GM10266 (cell line): ENCODE measurements around the gene POU4F1.
A peak's percentile ranks its signal among the peaks of the same experiment; 100 is the strongest.

Experiments used
- DNase-seq: peaks from one replicate; pipeline ENCODE4 v3.0.0; 2012; ENCODE audit errors: extremely low spot score
- TF ChIP-seq, protein P1 (sequence below): IDR thresholded peaks from 2 replicates; pipeline ENCODE4 v1.5.1; 2012; ENCODE audit warnings: mild to moderate bottlenecking, low read depth; ENCODE audit not compliant: control insufficient read depth, insufficient read depth; ENCODE audit errors: missing control alignments

Gene POU4F1

DNA sequence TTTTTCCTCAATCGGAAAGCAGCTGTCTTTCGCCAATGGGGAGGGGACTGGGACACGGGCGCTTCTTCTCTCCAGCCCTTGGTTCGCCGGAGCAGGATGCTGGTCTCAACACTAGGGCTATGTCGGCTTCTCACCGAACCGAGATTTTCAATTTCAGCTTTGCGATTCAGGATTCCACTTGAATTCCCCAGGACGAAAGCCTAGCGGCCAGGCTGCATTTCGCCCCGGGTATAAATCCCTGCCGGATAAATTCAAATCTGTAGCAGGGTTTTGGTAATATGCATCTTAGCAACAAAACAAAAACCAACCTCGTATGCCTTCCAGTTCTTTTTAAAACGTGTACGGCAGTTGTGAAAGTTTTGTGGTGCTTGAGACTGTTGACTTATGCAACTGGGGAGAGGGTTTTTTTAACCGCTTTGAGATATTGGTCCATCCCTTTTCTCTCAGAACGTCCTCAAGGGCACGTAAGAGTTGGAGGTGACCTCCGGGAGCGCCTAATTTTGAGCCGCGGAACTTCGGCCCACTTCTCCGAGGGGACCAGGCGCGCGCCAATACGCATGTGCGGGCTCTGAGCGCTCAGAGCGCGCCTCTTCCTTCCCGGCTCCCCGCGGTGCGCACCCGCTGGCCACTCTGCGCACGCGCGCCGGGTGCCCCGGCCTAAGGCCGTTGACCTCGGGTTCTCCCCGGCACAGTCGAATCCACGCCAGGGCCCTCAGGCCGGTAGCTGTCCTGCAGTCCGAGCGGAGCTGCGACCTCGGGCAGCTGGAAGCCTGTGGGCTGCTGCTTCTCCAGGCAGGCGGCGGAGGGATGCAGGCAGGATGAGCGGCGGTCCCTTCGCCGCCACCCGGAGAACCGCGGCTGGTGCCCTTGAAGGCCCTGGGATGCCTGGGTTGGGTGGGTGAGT lies 7.6 kb downstream of the POU4F1 start:
- peak; percentile 88 for DNase-seq
- TF ChIP-seq, protein P1, sequence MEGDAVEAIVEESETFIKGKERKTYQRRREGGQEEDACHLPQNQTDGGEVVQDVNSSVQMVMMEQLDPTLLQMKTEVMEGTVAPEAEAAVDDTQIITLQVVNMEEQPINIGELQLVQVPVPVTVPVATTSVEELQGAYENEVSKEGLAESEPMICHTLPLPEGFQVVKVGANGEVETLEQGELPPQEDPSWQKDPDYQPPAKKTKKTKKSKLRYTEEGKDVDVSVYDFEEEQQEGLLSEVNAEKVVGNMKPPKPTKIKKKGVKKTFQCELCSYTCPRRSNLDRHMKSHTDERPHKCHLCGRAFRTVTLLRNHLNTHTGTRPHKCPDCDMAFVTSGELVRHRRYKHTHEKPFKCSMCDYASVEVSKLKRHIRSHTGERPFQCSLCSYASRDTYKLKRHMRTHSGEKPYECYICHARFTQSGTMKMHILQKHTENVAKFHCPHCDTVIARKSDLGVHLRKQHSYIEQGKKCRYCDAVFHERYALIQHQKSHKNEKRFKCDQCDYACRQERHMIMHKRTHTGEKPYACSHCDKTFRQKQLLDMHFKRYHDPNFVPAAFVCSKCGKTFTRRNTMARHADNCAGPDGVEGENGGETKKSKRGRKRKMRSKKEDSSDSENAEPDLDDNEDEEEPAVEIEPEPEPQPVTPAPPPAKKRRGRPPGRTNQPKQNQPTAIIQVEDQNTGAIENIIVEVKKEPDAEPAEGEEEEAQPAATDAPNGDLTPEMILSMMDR = no peak

DNA sequence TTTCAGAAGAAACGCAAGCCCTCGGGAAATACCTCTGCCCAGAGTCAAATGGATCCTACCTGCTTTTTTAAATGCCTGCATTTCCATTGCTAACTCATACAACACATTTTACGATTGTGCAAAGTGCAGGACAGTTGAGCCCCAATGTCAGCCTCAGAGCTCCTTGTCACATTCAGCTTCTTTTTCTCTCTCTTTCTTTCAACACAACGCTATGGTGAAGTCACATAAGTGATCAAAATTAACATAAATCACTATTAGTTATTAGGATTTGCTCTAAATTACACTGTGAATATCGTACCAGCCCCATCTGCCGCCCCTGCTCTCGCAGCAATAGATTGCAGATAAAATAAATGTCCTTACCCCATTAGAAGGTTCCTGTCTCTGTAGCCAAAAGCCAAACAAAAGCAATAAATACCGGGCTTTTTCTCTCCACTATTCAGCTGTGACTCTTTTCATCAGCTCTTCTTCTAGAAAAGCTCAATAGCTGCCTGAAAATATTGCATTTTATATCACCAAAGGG lies 8.8 kb downstream of the POU4F1 start:
- TF ChIP-seq, protein P1 = no peak
- no peak for DNase-seq

DNA sequence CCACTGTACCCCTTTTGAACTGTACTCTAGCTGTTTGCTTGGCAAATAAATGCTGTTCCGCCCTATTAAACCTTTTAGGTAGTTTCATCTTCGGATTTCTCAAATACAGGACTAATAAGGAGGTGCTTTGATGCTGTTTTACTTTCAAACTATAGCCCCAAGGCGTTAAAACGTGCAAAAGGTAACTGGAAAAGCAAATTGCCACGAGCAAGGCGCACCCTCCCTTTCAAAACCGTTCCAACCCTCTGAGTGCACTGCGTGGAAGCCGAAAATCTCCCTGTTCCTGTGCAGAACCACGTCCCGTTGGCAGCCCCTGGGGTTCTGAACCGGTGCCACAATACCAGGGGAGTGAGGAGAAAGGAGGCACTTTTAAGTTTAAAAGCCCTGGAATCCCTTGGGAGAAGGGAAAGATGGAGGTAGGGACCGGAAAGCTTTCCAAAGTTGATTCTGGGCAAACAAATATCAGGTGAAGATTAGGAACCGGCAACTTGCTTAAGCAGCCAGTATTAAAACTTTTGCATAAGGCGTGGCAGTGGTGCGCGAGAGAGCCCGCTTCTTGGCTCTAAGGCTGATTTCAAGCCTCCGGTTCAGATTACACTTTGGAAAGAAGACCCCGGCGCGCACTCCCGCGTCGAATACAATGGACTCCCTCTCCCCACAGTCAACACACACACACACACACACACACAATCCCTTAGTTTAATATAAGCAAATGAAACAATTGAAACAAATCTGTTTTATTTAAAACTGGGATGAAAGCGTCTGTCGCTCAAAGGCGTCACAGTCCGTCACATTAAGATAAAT lies 9.5 kb downstream of the POU4F1 start:
- DNase-seq = no peak
- TF ChIP-seq, protein P1 = no peak

DNA sequence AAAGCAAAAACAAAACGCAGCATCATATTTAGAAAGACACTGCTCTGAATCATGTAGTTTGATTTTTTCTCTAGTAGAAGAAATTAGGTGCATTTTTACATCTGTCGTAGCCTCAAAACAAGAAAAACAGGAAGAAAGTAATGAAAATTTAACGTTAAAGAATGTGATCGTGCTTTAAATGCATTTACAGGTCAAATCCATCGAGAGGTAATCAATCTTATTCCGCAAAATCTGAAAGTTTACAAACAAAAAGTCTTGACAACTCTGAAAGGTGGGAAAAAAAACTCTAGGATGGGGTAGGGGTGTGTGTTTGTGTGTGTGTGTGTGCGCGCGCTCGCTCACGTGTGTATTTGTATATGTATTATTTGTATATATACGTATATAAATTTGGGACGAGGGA lies 10.2 kb downstream of the POU4F1 start:
- DNase-seq = no peak
- TF ChIP-seq, protein P1 = no peak

DNA sequence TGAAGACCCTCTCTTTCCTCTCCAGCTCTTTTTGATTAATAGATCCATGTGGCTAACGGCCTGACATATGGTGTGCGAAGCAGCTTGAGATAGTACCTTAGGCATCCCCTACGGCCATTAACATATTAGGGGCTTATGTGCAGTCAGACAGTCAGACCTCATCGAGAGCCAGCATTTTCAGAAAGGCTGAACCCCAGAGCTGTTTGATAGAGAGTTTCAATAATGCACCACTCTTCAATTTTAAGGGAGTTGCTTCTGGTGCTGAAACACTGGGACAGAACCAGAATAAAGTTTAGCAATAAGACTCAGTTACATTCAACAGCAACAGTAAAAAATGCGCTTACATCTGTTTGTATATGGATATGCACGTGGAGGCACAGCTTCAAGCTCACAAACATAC lies 10.8 kb downstream of the POU4F1 start:
- TF ChIP-seq, protein P1 = no peak
- DNase-seq = no peak

DNA sequence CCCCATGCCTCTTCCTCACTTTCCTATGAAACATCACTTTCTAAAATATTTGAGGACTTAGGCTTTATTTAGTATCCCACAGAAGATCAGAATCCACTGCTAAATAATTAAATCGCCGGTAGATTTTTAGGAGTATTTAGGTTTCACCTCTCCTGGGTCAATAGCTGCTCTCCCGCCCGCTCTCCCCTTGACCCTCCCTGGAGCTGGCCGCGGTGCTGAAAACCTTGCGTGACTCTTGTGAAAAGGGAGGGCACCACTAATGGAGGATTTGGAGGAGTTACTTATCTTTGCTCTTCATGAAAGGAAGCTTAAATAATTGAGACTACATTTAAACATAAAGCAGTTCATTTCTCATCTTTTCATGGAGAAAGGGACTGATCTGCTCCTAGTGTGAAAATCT lies 14.1 kb downstream of the POU4F1 start:
- DNase-seq = peak; percentile 35
- TF ChIP-seq, protein P1 = no peak

DNA sequence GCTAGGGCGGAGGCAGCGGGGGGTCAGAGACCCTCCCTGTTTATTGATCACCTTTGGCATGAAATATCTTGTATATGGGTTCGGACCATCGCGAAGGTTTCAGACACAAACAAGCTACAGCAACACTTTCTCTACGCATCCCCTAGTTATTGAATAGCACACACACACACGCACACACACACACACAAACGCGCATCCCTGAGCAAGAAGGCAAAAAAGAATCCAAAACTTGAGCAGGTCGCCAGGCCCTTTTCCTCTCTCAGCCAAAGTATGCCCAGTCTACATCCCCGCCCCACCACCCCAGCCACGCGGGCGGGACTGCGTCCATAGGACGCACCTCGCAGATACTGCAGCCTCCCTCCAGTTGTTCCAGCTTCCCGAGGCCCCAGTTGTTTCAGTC lies 16.0 kb downstream of the POU4F1 start:
- TF ChIP-seq, protein P1 = no peak
- DNase-seq = no peak
